GM21423 (cell line): ENCODE measurements around the gene RBPMS2.

Experiments used
- ATAC-seq: cut with Tn5 transposase; IDR thresholded peaks from one replicate; pipeline ENCODE4 v1.9.1; 2021; ENCODE audit warnings: mild to moderate bottlenecking, moderate library complexity; ENCODE audit not compliant: unreplicated experiment

The RBPMS2 gene

DNA sequence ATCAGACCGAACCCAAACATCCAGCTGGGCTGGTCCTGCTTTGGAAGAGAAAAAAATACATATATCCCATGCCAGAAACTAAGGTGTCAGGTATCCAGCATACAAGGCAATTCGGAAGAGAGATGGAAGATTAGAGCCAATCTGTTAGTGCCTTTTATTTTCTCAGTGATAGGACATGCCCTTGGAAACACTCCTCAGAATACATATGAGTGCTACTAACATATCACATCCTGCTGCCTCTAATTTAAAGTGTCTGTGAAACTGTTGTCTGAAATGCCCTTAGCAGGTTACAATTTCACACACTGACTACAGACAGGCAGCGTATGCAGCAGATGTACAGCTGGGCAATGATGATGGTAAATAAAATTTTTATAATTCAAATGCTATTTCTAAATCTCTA, 78.9 kb downstream of the RBPMS2 start:
- ATAC-seq = no peak

DNA sequence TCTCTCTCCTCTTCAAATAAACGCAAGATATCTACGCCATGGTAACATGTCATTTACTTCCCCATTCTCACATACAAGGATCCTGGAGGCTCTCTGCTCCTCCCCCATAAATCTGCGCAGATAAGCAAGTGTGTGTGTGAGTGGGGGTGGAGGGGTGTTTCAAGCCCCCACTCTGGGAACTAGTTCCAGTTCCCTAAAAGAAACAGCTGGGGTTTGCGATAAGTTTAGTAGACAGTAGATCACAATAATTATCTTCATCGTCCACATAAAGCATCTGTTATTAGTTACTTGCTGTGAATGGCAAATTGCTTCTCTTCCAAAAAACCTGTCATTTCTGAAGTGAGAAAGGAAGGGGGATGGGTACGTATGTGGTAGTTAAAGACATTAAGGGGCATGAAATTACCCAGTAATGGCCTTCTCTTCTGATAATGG, 79.8 kb downstream of the RBPMS2 start:
- ATAC-seq = no peak

DNA sequence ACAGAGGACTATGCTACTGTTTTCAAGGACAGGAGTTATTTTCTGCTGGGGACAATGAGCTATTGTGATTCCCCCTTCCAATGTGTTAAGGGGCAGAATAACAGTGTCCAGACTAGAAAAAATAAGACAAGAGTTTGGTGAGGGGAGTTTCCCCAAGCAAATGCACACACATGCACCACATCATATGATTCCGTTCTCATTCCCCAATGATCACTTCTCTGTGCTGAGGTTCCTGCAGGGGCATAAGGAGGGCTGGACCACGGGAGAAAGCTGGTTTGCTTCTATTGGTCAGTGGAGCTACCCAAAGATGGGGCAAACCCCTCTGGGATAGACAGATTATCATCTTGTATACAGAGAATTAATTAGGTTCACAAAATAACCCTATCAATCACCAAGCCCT, 80.6 kb downstream of the RBPMS2 start:
- ATAC-seq = no peak

DNA sequence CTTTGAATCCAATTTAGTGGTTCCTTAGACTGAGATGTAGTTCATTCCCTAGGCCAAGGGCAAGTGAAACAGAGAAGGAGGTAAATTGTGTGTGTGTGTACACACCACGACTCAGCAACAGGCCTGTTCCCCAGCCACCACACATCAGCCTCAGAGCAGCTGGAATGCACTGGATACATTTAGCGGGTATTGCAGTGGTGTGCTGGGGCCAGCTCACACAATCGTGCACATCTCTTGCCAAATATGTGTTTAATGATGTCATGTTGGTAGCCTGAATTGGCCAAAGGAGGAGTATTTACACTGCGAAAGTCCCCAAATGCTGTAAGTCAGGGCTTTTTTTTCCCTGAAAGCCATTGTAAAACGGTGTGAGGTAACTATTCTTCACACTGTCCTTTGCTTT, 82.3 kb downstream of the RBPMS2 start:
- no peak for ATAC-seq

DNA sequence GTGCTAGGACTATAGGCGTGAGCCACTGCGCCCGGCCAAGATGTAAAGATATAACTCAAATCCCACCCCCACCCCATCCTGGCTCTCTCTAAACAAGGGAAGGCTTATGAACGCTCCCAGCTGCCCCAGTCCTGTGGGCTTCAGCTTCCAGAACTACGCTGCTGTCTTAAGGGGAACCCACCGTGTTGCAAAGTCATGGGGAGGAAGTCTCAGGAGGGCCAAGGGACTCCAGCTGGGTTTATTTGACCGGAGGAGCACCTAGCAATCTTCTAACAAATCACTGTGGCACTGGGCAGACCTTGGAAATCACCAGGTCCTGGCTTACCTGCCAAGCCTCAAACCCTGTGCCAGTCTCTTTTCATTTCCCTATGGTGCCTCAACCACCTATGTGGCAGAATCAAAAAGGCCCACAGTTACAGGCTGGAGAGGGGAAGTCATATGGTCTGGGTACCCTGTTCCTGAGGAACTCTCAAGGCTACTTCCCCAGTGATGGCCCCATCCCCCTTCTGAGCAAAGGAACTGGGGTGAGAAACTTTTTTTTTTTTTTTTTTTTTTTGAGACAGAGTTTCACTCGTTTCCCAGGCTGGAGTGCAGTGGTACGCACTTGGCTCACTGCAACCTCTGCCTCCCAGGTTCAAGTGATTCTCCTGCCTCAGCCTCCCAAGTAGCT, 83.4 kb downstream of the RBPMS2 start:
- no peak for ATAC-seq

DNA sequence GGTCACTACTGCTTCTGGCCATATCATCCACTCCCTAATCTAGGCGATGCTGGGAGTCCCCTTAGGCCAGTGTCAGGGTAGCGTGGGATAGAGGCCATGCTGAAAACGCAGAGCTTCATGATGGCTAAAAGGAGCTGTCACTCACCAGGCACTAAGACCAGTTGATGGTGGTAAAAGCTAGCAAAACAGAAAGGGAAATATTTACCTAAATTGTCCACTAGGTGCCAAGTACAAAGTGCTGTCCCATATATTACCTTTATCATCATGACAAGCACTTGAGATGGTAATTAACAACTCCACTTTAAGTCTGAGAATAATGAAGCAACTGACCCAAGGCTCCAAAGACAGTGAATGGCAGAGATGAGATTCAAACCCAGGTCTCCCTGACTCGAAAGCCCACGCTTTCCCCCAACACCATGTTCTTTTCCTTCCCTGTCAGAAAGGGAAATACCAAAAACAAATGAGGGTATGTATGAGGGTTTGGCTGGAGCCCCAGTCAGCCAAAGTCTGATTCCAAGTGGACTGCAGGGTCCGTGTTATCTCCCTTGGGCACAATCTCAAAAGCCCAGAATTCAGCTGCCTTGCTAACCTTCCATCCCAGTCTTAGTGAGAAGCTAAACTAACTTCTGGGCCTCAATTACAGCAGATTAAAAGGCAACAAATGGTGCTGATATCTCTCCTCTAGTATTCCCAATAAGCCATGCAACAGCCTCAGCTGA, 84.7 kb downstream of the RBPMS2 start:
- no peak for ATAC-seq

DNA sequence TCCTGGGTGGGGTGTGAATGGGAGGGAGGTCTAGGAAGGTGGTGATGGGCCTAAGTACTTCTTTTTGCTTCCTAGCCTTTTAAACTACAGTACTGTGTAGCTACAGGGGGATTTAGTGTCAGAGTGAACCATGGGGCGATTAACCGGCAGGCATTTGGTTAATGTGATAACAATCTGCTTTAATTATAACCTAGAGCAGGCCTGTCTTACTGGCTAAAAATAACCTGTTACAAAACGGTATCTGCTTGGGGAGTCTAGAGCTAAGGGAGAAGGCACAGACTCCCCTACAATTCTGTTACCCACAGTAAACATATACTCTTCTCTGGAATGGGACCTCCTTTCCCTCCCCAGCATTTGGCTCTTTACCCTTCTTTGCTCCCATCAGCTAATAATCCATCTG, 85.4 kb downstream of the RBPMS2 start:
- ATAC-seq = no peak
